Measurements from ENCODE around the gene ANKS3.

The ANKS3 gene

GRCh38 chr16:4685776-4686496, 48.1 kb downstream of the ANKS3 start:
- Histone ChIP-seq H3K4me1 (ENCODE audit: control insufficient read depth in 2 of 2, insufficient read depth in 2 of 2, low read length in 2 of 2) (peaks cover 4 to 5% of the 10 kb centered on the region in 2 donors), H3K27me3 (ENCODE audit: control insufficient read depth in 2 of 2, insufficient read depth in 2 of 2, low read length in 2 of 2) (no peaks in the 10 kb centered on the region), H3K36me3 (ENCODE audit: control insufficient read depth in 2 of 2, insufficient read depth in 2 of 2, low read length in 2 of 2) (peaks cover 44 to 48% of the 10 kb centered on the region in 2 donors), H3K9me3 (ENCODE audit: control insufficient read depth in 2 of 2, low read length in 2 of 2) (no peaks in the 10 kb centered on the region), H3K4me3 (ENCODE audit: low read length in 2 of 2) (no peak overlapping the region), H3K27ac (ENCODE audit: low read depth in 2 of 2, low read length in 2 of 2) (no peak overlapping the region), H3K9ac (ENCODE audit: low read depth in 1 of 2, low read length in 2 of 2) (no peak overlapping the region)

DNA sequence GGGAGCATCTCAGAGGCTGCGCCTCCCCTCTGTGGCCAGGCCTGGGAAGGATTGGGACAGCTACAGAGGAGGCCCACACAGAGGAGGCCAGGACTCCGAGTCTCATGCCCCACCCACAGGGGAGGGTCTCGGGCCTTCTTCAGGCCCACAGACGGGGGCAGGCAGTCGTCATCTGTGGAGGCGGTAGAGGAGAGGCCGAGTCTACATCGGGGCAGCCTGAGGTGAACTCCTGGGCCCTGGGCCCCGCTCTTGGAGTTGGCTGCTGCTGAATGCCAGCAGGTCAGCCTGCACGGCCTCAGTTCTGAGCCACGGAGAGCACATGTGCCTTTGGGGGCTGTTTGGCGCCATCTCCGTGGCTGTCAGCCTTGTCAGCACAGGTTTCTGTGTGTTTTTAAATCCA, 48.8 kb downstream of the ANKS3 start:
- peaks cover 5 to 10% of the 10 kb centered on the region in 2 donors for H3K4me1 ChIP-seq (ENCODE audit: control insufficient read depth in 2 of 2, insufficient read depth in 2 of 2, low read length in 2 of 2)
- no peaks in the 10 kb centered on the region for H3K9me3 ChIP-seq (ENCODE audit: control insufficient read depth in 2 of 2, low read length in 2 of 2)
- no peak overlapping the region for H3K9ac ChIP-seq (ENCODE audit: low read depth in 1 of 2, low read length in 2 of 2)
- H3K4me3 ChIP-seq (ENCODE audit: low read length in 2 of 2) = no peak overlapping the region
- H3K27ac ChIP-seq (ENCODE audit: low read depth in 2 of 2, low read length in 2 of 2) = no peak overlapping the region
- no peaks in the 10 kb centered on the region for H3K27me3 ChIP-seq (ENCODE audit: control insufficient read depth in 2 of 2, insufficient read depth in 2 of 2, low read length in 2 of 2)
- H3K36me3 ChIP-seq (ENCODE audit: control insufficient read depth in 2 of 2, insufficient read depth in 2 of 2, low read length in 2 of 2) = peaks cover 44 to 48% of the 10 kb centered on the region in 2 donors

DNA sequence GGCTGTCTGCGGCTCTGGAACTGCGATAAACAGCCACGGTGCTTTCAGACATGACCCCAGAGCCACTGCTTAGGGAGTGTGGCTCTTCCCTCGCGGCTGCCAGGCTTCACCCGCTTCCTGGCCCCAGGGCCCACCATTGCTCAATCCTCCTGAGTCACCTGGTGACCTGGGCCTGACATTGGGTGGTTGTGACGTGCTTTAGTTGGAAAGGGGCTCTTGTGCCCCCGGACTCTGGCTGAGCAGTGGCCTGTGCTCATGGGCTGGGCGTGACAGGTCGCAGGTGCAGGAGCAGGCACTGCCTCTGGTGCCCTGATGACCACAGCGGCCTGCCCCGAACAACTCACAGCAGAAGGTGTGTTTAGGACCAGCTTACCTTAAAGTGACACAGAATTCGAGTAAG, 49.3 kb downstream of the ANKS3 start:
- Histone ChIP-seq H3K4me1 (ENCODE audit: control insufficient read depth in 2 of 2, insufficient read depth in 2 of 2, low read length in 2 of 2) (peaks cover 6 to 13% of the 10 kb centered on the region in 2 donors), H3K4me3 (ENCODE audit: low read length in 2 of 2) (no peak overlapping the region), H3K9ac (ENCODE audit: low read depth in 1 of 2, low read length in 2 of 2) (no peak overlapping the region), H3K36me3 (ENCODE audit: control insufficient read depth in 2 of 2, insufficient read depth in 2 of 2, low read length in 2 of 2) (peaks cover 47 to 48% of the 10 kb centered on the region in 2 donors), H3K9me3 (ENCODE audit: control insufficient read depth in 2 of 2, low read length in 2 of 2) (no peaks in the 10 kb centered on the region), H3K27me3 (ENCODE audit: control insufficient read depth in 2 of 2, insufficient read depth in 2 of 2, low read length in 2 of 2) (no peaks in the 10 kb centered on the region), H3K27ac (ENCODE audit: low read depth in 2 of 2, low read length in 2 of 2) (no peak overlapping the region)

DNA sequence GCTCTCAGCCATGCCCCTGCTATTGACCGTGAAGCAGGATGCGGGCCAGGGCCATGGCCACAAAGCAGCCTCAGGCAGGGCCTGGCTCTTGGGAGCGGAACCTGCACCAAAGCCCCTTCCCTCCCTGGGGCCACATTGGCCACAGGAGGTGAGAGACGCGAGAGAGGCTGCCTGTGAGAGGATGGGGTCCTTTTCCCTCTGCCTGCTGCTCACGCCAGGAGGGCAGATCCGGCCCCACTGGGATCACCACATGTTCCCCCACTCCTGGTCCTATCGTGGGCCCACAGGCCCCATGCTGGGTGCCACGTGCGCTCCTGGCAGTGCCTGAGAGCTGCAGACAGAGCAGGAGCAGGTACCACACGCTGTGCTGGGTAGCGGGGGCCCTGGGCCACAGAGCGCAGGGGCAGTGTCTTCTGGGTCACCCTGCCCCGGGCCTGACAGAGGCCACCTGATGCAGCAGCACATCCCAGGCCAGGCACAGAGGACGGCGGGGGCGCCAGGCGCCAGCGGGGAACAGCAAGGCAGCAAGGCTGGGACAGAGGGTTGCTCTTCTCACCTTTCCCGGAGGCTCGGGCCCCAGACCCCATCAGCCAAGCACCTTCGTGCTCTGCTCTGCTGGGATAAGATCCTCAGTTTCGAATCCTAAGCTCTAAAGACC, 49.9 kb downstream of the ANKS3 start:
- Histone ChIP-seq H3K9ac (ENCODE audit: low read depth in 1 of 2, low read length in 2 of 2) (no peak overlapping the region), H3K4me3 (ENCODE audit: low read length in 2 of 2) (no peak overlapping the region), H3K27me3 (ENCODE audit: control insufficient read depth in 2 of 2, insufficient read depth in 2 of 2, low read length in 2 of 2) (no peaks in the 10 kb centered on the region), H3K4me1 (ENCODE audit: control insufficient read depth in 2 of 2, insufficient read depth in 2 of 2, low read length in 2 of 2) (peaks cover 11 to 18% of the 10 kb centered on the region in 2 donors), H3K27ac (ENCODE audit: low read depth in 2 of 2, low read length in 2 of 2) (no peak overlapping the region), H3K36me3 (ENCODE audit: control insufficient read depth in 2 of 2, insufficient read depth in 2 of 2, low read length in 2 of 2) (peaks cover 47% of the 10 kb centered on the region in 2 donors), H3K9me3 (ENCODE audit: control insufficient read depth in 2 of 2, low read length in 2 of 2) (no peaks in the 10 kb centered on the region)

GRCh38 chr16:4683255-4684057, 50.6 kb downstream of the ANKS3 start:
- Histone ChIP-seq H3K4me3 (ENCODE audit: low read length in 2 of 2) (no peak overlapping the region), H3K27me3 (ENCODE audit: control insufficient read depth in 2 of 2, insufficient read depth in 2 of 2, low read length in 2 of 2) (no peaks in the 10 kb centered on the region), H3K4me1 (ENCODE audit: control insufficient read depth in 2 of 2, insufficient read depth in 2 of 2, low read length in 2 of 2) (peaks cover 16 to 24% of the 10 kb centered on the region in 2 donors), H3K36me3 (ENCODE audit: control insufficient read depth in 2 of 2, insufficient read depth in 2 of 2, low read length in 2 of 2) (peaks cover 40 to 48% of the 10 kb centered on the region in 2 donors), H3K27ac (ENCODE audit: low read depth in 2 of 2, low read length in 2 of 2) (no peak overlapping the region), H3K9ac (ENCODE audit: low read depth in 1 of 2, low read length in 2 of 2) (no peak overlapping the region), H3K9me3 (ENCODE audit: control insufficient read depth in 2 of 2, low read length in 2 of 2) (no peaks in the 10 kb centered on the region)

GRCh38 chr16:4682616-4683254, 51.3 kb downstream of the ANKS3 start:
- Histone ChIP-seq H3K9ac (ENCODE audit: low read depth in 1 of 2, low read length in 2 of 2) (no peak overlapping the region), H3K27me3 (ENCODE audit: control insufficient read depth in 2 of 2, insufficient read depth in 2 of 2, low read length in 2 of 2) (no peaks in the 10 kb centered on the region), H3K4me3 (ENCODE audit: low read length in 2 of 2) (no peak overlapping the region), H3K27ac (ENCODE audit: low read depth in 2 of 2, low read length in 2 of 2) (peak overlapping the region in 1 of 2 donors; percentile 23), H3K4me1 (ENCODE audit: control insufficient read depth in 2 of 2, insufficient read depth in 2 of 2, low read length in 2 of 2) (peaks cover 16 to 24% of the 10 kb centered on the region in 2 donors), H3K36me3 (ENCODE audit: control insufficient read depth in 2 of 2, insufficient read depth in 2 of 2, low read length in 2 of 2) (peaks cover 33 to 46% of the 10 kb centered on the region in 2 donors), H3K9me3 (ENCODE audit: control insufficient read depth in 2 of 2, low read length in 2 of 2) (no peaks in the 10 kb centered on the region)

DNA sequence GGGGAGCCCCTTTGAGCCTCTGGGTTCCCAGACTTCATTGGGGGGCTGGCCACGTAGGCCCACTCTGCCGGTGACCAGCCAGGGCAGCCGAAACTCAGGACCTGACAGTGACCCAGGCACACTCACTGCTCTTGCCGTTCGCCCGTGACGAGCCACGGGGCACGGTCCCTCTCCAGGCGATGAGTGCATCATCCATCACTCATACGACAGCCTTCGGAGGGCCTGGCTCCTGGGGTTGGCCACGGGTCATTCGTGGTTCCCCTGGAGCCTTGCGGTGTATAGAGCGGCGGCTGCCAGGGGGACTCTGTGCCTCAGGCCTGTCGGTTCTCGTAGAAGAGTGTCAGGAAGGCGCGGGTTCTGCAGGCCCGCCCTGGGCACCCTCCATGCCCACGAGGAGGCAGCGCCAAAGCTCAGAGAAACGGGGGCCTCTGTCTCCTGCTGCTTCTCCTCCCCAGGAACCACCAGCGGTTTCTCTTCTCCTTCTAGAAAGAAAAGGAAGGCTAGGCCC, 51.9 kb downstream of the ANKS3 start:
- Histone ChIP-seq H3K9me3 (ENCODE audit: control insufficient read depth in 2 of 2, low read length in 2 of 2) (no peaks in the 10 kb centered on the region), H3K36me3 (ENCODE audit: control insufficient read depth in 2 of 2, insufficient read depth in 2 of 2, low read length in 2 of 2) (peaks cover 32 to 44% of the 10 kb centered on the region in 2 donors), H3K27me3 (ENCODE audit: control insufficient read depth in 2 of 2, insufficient read depth in 2 of 2, low read length in 2 of 2) (no peaks in the 10 kb centered on the region), H3K9ac (ENCODE audit: low read depth in 1 of 2, low read length in 2 of 2) (no peak overlapping the region), H3K4me3 (ENCODE audit: low read length in 2 of 2) (no peak overlapping the region), H3K4me1 (ENCODE audit: control insufficient read depth in 2 of 2, insufficient read depth in 2 of 2, low read length in 2 of 2) (peaks cover 16 to 24% of the 10 kb centered on the region in 2 donors), H3K27ac (ENCODE audit: low read depth in 2 of 2, low read length in 2 of 2) (peak overlapping the region in 1 of 2 donors; percentile 23)

GRCh38 chr16:4681471-4682083, 52.5 kb downstream of the ANKS3 start:
- Histone ChIP-seq H3K27ac (ENCODE audit: low read depth in 2 of 2, low read length in 2 of 2) (no peak overlapping the region), H3K27me3 (ENCODE audit: control insufficient read depth in 2 of 2, insufficient read depth in 2 of 2, low read length in 2 of 2) (no peaks in the 10 kb centered on the region), H3K36me3 (ENCODE audit: control insufficient read depth in 2 of 2, insufficient read depth in 2 of 2, low read length in 2 of 2) (peaks cover 28 to 43% of the 10 kb centered on the region in 2 donors), H3K4me1 (ENCODE audit: control insufficient read depth in 2 of 2, insufficient read depth in 2 of 2, low read length in 2 of 2) (peaks cover 16 to 24% of the 10 kb centered on the region in 2 donors), H3K9ac (ENCODE audit: low read depth in 1 of 2, low read length in 2 of 2) (peak overlapping the region in 1 of 2 donors; percentile 81), H3K4me3 (ENCODE audit: low read length in 2 of 2) (no peak overlapping the region), H3K9me3 (ENCODE audit: control insufficient read depth in 2 of 2, low read length in 2 of 2) (no peaks in the 10 kb centered on the region)

- H3K4me3 ChIP-seq (ENCODE audit: low read length in 2 of 2) = peak overlapping the region; percentile 63 to 72
- H3K36me3 ChIP-seq (ENCODE audit: control insufficient read depth in 2 of 2, insufficient read depth in 2 of 2, low read length in 2 of 2) = peaks cover 21 to 46% of the 10 kb centered on the region in 2 donors
These were observed 53.2 kb downstream of the ANKS3 start for GRCh38 chr16:4680673-4681470.

More at GRCh38 chr16:4680673-4681470, 53.2 kb downstream of the ANKS3 start:
- H3K27me3 ChIP-seq (ENCODE audit: control insufficient read depth in 2 of 2, insufficient read depth in 2 of 2, low read length in 2 of 2) = no peaks in the 10 kb centered on the region
- H3K4me1 ChIP-seq (ENCODE audit: control insufficient read depth in 2 of 2, insufficient read depth in 2 of 2, low read length in 2 of 2) = peaks cover 16 to 24% of the 10 kb centered on the region in 2 donors
- H3K27ac ChIP-seq (ENCODE audit: low read depth in 2 of 2, low read length in 2 of 2) = peak overlapping the region; percentile 93 to 94
- no peaks in the 10 kb centered on the region for H3K9me3 ChIP-seq (ENCODE audit: control insufficient read depth in 2 of 2, low read length in 2 of 2)
- peak overlapping the region; percentile 75 to 81 for H3K9ac ChIP-seq (ENCODE audit: low read depth in 1 of 2, low read length in 2 of 2)
